Measurements from ENCODE around the gene OR6A2.

GRCh38 chr11:6747097-6747668 is 52.3 kb downstream of the OR6A2 start:
- no peak for TF ChIP-seq CTCF (IDR thresholded peaks at IDR 0.05; ENCODE audit: insufficient read depth, low read depth, low read length)
- TF ChIP-seq EZH2 (IDR thresholded peaks at IDR 0.05; ENCODE audit: insufficient read depth, low read length) = no peak

All from astrocyte (in vitro differentiated cells and primary cell).